ENCODE data around the gene ATP10A.

Gene ATP10A, protein sequence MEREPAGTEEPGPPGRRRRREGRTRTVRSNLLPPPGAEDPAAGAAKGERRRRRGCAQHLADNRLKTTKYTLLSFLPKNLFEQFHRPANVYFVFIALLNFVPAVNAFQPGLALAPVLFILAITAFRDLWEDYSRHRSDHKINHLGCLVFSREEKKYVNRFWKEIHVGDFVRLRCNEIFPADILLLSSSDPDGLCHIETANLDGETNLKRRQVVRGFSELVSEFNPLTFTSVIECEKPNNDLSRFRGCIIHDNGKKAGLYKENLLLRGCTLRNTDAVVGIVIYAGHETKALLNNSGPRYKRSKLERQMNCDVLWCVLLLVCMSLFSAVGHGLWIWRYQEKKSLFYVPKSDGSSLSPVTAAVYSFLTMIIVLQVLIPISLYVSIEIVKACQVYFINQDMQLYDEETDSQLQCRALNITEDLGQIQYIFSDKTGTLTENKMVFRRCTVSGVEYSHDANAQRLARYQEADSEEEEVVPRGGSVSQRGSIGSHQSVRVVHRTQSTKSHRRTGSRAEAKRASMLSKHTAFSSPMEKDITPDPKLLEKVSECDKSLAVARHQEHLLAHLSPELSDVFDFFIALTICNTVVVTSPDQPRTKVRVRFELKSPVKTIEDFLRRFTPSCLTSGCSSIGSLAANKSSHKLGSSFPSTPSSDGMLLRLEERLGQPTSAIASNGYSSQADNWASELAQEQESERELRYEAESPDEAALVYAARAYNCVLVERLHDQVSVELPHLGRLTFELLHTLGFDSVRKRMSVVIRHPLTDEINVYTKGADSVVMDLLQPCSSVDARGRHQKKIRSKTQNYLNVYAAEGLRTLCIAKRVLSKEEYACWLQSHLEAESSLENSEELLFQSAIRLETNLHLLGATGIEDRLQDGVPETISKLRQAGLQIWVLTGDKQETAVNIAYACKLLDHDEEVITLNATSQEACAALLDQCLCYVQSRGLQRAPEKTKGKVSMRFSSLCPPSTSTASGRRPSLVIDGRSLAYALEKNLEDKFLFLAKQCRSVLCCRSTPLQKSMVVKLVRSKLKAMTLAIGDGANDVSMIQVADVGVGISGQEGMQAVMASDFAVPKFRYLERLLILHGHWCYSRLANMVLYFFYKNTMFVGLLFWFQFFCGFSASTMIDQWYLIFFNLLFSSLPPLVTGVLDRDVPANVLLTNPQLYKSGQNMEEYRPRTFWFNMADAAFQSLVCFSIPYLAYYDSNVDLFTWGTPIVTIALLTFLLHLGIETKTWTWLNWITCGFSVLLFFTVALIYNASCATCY (N-terminal part only)

DNA sequence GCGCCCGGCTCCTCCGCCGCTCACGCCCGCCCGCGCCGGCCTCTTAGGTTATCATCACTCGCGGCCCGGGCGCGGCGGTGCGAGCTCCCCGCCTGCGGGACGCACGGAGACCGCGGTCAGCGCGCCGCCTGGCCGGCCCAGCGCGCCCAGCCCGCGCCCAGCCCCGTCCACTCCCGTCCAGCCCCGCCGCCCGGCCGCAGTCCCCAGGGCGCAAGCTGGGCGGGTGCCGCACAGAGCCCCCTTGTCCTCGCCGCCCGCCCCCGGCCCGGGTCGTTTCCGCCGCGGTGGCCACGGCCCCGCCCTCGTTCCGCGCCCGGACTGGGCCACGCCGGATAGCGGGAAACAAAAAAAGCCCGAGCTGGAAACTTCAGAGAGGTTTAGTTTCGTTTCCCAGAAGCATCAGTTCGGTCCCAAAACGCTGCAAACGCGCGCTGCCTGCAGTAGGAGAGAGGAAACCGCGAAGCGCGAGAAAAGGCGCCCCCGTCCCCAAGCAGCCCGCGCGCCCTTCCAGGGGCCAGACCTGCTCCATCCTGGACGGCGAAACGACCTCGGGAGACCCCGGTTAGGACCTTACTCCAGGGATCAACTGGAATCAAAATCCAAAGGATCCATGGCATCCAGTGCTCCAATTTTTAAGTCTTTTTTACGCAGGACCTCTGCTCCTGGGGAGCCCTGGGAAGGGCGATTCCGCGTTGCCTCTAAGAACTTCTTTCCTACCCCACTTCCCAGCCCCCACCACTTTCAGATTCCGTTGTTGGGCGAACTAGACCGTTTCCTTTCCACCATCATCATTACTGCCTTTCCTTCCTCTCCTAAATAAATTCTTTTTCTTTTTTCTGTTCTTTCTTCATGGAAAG, at the start of gene ATP10A:
ATP10A (minus strand) TSS at position 217 of the 857 bp plus-strand sequence. CDS start 231 bp downstream, outside the sequence.
- no peak for DNase-seq

DNA sequence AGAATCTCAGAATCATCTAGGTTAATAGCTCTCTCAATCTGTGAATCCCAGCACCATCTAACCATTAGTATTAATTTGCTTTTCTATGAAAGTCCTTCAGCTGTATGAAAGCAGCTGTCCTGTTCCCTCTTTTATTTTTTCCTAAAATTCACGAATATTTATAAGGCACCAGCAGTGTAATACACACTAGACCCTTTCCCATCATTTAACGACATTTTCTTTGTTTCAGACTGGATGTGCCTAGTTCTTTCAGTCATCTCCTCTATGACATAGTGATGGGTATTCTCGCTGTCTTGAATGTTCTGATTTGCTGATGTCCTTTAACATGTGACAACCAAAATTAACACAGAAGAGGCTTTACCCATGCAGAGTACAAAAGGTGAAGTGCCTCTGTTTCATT, 48.9 kb upstream of the ATP10A start:
- no peak for DNase-seq

DNA sequence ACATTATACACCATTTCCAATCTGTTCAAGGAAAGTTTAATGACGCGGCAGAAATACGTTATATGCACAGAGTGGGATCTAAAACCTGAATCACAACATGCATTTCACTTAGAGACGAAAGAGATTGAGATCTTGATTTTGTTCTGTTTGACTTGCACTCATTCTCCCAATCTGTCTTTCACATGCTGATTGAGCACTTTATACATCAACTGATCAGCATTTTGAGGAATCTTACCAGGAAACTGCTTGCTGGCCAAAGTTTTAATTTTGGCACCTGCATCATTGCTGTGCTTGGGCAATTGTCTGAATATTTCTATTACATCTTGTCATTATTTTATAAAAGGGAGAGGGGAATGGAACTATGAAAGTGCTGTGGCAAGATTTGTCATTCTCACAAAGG, 47.7 kb upstream of the ATP10A start:
- DNase-seq, result no peak

DNA sequence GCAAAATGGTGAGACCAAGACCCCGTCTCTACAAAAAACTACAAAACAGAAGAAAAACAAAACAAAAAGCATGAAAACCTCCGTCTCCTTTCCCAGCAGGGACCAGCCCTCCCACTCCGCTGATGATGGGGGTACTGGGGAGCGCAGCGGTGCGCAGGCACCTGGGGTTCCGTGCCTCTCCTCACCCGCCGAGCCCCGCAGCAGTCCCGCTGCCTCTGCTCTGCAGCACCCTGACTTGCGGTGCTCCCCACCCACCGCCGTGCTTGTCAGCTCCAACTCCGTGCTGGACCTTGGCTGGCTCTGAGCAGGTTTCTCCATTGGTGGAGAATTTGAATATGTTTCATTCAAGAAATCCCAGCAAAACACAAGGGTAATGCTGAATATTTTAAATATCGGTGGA, 46.7 kb upstream of the ATP10A start:
- DNase-seq, result no peak

- no peak for DNase-seq
Observed at GRCh38 chr15:25909325-25909724, 46.2 kb upstream of the ATP10A start.

GRCh38 chr15:25905140-25905539, 42.0 kb upstream of the ATP10A start:
- DNase-seq, result no peak

DNA sequence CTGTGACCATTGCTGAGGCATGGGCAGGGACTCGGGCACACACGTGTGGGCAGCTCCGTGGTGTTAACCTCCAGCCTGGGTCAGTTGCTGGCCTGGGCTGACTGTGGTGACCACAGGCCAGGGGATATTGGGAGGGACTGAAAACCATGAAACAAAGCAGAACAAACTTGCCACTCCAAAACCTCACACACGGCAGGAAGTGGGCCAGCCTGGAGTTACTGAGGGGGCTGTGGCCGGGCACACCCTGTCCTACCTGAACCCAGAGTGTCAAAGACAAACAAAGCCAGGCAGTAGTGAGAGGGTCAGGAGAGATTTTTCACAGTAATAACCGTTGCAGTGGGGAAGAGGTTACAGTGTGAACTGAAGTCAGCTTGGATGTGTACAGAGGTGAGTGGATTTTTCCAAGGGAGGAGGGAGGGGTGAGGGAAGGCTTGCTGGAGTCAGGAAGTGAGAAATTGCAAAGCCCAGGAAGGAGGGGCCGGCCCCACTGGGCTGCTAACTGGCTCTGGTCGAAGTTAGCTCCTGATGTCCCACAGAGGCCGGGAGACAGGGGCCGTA, 40.0 kb upstream of the ATP10A start:
- no peak for DNase-seq

DNA sequence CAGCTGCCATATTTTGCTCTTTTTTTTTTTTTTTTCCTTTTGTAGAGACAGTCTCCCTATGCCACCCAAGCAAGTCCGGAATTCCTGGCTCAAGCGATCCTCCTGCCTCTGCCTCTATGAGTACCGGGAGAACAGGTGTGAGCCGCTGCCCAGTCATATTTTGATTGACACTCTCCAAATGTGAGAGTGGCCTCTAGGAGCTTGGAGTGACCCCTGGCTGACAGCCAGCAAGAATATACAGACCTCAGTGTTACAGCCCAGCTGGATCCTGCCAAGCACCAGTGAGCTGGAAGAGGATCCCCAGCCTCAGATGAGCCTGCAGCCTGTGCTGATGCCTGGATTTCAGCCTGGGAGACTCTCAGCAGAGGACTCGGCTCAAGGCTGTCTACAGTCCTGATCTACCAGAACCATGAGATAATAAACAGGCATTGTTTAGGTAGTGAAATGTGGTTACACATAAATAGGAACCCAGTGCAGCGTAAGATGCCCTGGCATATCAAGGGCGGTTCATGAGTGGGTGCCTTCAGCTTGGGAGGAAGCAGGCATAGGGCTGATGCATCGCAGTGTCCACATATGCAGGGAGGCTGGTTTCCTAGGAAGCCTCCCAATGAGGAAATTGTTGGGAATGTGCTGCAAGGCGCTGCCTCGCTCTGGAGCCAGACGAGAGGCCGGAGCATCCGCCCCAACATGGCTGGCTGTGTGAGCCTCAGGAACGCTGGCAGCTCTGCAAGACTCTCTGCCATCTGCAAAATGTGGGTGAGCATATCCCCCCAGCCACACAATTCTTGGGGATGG, 38.9 kb upstream of the ATP10A start:
- DNase-seq, result no peak

GRCh38 chr15:25900901-25901300, 37.8 kb upstream of the ATP10A start:
- DNase-seq, result no peak

- DNase-seq, result no peak
Observed at GRCh38 chr15:25900431-25900830, 37.3 kb upstream of the ATP10A start.

DNA sequence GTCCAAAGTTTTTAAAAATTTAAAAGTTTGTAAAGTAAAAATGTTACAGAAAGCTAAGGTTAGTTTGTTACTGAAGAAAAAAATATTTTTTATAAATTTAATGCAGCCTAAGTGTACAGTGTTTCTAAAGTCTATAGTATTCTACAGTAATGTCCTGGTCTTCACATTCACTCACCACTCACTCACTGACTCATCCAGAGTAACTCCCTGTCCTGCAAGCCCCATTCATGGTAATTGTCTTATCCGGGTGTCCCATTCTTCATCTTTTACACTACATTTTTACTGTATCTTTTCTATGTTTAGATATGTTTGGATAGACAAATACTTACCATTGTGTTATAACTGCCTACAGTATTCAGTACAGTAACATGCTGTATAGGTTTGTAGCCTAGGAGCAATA, 36.7 kb upstream of the ATP10A start:
- no peak for DNase-seq

GRCh38 chr15:25897658-25898057, 34.5 kb upstream of the ATP10A start:
- DNase-seq, result no peak

DNA sequence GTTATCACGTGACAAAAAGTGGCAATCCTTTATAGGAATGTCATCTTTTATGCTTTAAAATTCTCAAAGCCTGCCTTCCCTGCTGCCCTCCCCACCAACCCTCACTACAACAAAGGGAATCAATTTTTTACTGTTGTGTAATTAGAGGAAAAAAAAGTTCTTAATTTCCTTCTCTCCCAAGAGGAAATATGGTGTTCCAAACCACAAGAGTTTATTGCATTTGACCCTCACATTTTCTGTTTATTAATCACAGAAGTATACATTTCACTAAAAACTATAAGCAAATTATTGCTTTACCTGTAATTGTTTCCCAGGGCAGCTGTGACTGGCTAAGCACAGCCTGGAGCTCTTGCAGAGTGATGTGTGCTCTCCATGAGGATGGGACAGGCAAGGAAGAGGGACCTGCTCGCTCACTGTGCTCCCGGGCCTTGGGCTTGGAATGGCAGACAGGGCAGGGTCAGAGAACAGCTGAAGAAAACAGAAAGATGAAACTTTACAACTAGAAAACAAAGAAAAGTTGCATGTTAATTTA, 31.3 kb upstream of the ATP10A start:
- DNase-seq, result no peak

DNA sequence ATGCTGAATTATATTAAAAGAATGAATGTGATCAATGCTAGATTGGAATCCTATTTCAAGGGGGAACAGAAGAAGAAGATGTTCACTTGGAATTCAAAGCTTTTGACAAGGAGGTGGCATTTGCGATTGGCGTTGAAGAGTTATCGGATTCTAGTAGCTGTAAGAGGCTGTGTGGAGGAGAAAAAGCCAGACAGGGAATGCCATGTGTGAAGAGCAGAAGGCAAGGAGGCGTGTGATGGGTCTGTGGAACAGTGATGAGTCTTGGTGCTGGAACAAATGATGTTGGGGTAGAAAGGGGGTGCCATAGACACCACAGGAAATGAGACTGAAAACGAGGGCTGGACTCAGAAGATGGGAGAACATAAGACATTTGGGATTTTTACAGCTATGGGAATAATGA, 30.5 kb upstream of the ATP10A start:
- no peak for DNase-seq

DNA sequence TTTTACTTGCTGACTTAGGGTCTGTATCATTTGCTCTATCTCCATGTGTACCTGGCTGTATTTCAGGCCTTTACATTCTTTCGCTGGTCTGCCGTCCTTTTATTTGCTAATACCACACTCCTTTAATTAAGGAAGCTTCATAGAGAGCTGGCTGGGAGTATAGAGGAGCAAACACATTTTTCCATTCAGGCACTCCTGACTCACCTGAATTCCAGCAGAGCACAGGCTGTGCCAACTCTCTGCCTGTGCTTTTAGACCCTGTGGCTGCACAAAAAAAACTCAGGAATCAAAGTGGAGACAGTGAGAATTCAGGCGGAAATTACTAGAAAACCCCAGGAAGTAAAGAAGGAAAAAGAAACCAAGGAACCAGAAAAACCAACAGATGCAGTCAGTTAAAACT, 29.0 kb upstream of the ATP10A start:
- no peak for DNase-seq

GRCh38 chr15:25891081-25891480, 28.0 kb upstream of the ATP10A start:
- no peak for DNase-seq

- DNase-seq, result no peak
Observed at GRCh38 chr15:25890529-25890928, 27.4 kb upstream of the ATP10A start.

- DNase-seq, result no peak
Observed at GRCh38 chr15:25887870-25888269, 24.7 kb upstream of the ATP10A start.

DNA sequence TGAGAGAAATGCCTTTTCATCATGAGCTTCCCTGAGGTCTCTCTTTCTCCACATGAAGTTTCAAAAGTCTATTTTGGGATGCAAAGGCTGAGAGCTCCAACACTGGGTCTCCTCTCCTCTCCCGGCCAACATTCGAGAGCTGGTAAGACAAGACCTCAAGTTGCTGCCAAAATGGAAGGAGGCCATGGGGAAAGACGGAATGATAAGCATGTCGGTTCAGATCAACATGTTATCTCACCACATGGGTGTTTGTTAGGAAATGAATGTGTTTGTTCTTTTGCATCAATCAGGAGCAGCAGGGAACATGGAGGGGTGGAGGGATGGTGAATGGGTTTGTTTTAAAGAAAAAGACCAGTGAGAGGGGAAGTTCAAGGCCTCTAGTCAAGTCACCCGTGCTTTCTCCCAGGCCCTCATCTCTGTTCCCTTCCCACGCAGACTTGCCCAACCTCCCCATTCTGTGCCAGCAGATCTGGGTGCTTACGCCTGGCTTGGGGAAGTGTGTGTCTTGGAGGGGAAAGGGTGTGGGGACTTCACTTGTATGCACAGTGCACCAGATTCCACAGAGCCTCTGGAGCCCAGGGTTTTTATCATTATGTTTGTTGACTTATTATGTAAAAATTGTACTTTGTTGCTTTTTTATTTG, 23.5 kb upstream of the ATP10A start:
- DNase-seq, result no peak

DNA sequence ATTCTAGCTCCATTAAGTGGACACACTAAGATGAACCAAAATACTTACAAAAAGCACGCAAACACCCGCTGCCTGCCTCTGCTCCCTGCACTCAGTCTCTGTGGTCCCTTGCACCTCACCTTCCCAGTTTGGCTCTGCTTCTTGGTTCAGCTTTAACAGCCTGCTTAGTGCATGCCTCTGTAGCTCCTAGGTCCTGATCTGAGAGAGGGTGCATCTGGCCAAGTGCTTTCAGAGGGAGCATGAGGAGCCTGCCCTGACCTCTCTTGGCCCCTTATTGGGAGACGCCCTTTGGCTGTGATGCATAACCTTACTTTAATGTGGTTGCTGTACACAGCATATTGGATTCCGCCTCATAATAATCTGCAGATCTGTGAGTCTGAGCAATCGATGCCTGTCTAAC, 21.2 kb upstream of the ATP10A start:
- DNase-seq, result no peak
